GM19438 (cell line): ENCODE results near the gene PRKN.

ENCODE experiments used
- ATAC-seq: cut with Tn5 transposase; IDR thresholded peaks from one replicate; pipeline ENCODE4 v1.9.1; 2021; ENCODE audit warnings: low read depth; ENCODE audit not compliant: unreplicated experiment

PRKN gene

DNA sequence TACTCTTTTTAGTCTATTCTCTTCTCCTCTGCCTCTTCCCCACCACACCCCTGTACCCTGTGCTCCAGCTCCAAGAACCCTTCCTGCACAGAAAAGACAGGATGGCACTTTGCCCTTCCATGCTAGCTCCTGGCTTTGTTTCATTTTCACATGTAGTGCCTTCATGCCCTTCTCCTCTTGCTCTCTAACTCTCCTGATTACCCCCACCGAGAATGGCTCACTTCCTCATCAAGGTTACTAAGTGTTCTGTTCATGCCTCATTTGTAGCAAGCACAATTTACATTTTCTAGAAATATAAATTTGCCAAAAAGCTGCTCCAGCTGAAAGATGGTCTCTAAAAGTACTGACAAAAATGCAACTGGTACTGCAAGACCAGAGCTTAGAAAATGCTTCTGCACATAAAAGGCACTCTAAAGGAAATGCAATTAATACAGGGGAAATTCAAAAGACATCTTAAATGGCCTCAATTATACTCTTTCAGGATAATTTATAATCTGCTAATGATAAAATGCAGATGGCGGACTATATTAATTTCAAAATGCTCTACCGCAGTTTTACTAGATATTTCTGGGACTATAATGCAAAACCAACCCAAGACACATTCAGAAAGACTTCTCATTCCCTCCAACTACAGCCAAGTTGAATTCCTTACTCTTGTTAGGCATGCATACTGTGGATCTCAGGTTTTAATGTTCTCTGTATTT lies 570.2 kb downstream of the PRKN start:
- no peak for ATAC-seq

DNA sequence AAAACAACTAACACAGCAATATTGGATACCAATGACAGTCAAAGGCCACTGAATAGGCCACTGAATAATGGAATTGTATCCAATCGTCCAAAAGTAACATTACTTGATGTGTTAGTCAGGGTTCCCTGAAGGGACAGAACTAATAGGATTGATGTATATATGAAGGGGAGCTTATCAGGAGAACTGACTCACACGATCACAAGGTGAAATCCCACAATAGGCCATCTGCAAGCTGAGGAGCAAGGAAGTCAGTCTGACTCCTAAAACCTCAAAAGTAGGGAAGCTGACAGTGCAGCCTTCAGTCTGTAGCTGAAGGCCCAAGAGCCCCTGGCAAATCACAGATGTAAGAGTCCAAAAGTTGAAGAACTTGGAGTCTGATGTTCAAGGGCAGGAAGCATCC lies 571.4 kb downstream of the PRKN start:
- ATAC-seq = no peak

DNA sequence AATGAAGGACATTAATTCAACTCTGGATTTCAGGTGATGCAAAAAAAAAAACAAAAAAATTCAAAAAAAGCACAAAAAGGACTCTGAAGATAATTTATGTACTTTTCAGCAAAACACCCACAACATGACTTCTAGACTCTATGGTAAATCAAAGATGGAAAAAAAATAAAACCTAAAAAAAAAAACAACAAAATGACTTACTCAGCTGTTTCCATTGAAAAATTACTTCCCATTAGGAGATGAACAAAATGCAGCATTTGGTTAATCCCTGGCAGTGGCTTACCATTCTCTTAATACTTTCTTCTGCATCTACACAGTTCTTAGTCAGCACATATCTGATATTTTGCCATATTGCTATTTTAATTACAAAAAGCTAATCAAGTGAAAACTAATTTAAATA lies 572.6 kb downstream of the PRKN start:
- ATAC-seq = no peak

DNA sequence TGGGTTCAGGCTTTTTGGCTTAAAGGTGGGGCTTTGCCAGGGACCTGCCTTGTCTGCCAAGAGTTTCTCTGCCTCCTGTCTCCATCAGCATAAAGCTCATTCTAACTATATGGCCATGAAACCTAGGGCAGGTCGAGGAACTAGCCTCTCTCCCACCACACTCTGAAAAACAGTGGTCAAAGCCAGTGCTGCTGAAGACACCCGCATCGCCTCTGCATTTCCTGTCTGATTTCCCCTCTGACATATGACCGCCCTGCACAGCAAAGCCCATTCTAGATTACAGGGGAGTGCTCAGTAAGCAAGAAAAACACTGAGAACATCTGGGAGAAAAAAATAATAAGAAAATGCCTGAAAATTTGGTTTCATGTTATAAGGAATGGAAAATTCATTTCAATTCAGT lies 573.6 kb downstream of the PRKN start:
- ATAC-seq = no peak

DNA sequence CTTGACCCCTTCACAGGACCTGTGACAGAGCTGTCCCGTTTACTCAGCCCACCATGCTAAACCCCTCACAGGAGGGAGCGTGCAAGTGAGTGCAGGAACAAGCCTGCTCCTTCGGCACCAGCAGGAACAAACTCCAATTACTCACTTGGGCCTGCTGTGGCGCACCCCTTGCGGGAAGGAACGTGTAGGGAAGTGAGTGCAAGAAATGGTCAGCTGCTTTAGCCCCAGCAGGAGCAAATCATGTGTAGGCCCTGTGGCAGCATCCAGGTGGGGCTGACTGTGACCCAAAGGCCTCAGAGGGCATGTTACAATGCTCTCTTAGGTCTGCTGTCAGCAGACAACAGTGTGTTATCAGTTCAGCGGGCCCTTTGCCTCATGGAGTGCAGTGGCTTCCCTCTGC lies 574.4 kb downstream of the PRKN start:
- ATAC-seq = no peak

DNA sequence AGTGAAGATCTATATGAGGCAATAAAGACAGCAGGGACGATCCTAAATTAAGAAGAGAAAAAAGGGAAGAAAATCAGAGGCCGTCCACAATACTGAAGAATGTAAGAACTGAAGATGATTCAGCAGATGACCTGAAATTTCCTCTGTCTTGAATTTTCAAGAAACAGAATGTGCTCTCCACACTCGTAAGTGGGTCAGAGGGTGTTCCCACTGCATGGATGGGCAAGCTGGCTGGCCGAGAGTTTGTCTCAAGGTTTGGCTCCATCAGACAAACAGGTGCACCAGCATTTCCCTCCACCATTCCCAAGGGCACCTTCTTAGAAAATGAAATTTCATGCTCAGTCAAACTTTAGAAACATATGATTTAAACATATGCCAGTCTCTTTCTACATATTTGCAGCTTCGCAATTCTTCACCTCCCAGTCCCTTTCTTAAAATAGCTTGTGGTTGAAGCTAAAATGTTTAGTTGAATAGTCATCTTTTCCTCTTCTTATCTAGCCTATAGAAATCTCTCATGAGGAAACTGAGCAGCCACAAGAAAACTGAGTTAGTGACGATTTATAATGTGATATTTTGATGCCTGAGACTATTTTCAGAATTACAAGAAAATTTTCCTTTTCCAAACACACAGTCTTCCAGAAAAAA lies 576.4 kb downstream of the PRKN start:
- ATAC-seq = no peak

DNA sequence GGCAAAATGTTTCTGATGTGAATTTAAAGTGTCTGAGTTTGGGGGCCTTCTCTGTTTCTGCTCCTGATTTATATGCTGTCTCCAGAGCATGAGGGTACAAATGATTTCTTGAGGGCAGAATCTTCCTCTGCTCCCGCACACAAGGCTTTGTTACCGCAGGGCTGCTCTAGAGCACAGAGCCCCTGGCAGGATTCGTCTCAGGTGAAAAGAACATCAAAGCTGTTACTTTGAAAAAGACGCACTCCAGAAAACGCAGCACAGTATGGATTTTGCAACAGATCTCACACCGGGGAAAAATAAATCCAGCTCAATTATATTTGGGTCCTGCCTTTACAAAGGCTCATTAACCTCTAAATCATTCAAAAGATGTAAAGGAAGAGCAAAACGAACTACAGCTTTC lies 577.3 kb downstream of the PRKN start:
- ATAC-seq = no peak

DNA sequence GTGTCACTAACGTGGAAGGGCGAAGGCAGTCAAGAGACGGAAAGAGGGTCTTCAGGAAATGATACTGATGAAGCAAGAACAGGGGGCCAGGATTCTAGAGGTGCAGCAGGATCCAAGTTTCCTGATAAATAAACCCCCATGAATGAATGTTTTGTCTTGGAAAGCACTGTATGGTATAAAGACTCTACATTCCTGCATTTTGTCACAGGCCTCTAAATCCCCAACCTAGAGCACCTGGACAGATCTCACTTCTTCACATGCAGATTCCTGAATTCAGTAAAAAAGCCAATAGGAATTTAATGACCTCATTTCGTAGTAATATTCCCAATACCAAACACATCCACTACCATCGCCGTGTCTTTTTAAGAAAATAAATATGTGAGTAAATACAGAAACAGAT lies 577.8 kb downstream of the PRKN start:
- no peak for ATAC-seq

DNA sequence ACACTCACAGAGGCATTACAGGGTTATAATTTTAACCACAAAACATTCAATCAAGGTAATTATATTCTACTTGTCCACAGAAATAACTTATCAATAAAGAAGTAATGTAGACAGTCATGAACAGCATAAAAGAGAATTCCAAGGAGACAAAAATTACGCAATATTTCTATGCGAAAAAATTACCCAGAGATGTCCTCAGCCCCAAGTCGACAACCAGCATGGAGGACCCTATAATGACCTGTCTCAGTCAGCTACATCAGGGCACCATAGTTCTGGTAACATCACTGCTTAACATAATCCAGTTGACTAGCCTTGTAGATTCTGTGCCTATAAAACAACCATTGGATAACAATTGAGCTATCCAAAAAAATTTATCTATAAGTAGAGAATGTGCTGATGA lies 579.8 kb downstream of the PRKN start:
- no peak for ATAC-seq

DNA sequence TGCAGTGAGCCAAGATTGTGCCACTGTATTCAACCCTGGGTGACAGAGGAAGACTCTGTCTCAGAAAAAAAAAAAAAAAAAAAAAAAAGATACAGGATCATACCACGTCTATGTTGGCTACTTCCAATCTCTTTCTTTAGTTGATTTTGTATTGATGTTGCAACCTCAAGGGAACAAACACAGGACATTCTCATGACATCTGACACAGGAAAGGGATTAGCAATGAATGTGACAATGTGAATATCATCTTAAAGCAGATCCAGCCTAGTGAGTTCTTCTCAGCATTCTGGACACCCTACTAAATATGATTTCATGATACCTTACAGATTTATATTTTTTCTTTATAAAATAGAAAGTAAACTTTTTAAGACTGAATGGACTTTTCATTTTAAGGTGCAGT lies 580.3 kb downstream of the PRKN start:
- no peak for ATAC-seq

DNA sequence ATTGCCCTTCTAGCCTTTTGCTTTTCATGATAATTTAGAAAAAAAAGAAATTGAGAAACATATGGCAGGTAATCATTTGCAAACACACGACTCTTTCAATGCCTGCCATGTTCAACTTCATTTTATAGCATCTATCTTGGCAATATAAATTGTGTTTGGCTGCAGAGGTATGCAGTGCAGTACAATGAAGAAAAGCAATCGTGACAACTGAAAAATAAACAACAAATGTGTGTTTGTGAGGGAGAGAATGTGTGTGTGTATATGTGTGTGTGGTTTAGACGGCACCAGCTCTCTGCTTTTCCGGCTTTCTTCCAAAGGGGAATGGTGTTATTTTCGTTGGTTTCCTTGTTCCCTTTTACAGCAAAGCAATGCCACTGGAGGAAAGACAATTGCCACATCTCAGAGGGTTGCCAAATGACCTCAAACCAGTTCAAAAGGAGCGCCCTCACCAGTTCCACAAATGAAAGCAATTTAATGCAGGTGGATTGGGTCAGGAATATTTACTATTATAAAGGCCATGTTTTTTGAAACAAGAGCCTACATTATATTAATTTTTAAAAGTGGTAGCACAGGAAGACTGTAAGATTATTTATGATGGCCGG lies 587.2 kb downstream of the PRKN start:
- no peak for ATAC-seq

DNA sequence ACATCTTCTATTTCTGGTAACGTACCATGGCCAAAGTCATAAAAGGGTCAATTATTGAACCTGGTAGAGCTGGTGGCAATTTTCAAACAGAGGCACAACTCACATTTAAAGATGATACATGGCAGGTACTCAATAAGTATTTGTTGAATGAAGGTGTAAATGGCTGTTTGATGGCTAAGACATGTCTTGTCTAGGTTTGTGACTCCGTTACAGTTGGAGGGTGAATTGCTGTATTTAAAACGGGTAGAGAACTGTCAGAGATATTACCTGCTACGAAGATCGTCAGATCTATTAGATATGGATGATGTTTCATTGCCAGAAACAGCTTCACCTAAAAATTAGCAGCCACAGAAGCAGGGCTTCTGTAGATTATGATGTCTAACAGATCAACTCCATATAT lies 601.9 kb downstream of the PRKN start:
- no peak for ATAC-seq

DNA sequence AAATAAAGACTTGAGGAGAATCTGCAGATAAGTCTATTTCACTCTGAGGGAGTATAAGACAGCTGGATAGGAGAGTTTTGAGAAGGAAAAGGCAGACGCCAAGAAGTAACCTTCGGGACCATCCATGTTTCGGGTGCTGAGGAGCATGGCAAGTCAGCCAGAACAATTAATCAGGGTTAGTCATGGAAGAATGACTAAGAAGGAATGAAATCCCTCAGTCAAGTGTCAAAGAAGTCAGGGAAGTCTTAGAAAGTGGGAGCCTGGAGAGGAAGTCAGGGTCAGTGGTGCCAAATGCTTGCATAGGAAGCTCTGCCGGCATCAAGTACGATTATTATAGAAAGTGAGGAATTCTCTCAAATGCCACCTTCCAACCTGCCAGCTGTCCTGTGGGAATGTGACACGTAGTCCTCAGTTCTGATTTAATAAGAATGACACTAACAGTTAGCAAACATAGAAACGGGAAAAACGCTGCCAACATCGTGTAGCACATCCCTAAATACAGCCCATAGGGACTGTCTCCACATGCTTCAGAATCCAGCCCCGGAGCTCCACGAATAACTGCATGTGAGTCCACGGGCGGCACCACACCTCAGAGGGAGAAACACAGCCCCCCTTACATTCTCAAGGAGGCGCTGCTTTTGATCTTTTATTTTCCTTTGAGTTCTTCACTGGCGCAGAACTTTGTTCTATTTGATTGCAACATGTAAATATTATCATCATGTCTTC lies 602.7 kb downstream of the PRKN start:
- no peak for ATAC-seq

DNA sequence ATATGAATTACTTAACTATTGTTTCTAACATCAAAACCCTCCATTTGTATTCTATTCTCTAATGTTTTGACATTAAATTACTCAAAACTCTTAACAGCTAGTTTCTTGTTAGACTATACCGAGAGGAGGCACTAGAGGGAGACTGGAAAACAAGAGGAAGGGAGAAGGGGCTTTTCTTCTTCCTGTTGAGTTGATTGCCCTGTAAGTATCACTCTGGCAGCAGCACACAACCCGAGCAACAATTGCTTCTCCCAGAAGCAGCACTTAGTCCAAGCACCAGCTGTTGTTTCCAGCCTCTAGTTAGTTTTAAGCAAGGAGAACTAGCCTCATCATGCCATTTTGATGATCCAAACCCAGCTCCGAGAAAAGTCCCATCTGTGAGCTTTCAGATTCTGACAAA lies 603.8 kb downstream of the PRKN start:
- ATAC-seq = no peak

DNA sequence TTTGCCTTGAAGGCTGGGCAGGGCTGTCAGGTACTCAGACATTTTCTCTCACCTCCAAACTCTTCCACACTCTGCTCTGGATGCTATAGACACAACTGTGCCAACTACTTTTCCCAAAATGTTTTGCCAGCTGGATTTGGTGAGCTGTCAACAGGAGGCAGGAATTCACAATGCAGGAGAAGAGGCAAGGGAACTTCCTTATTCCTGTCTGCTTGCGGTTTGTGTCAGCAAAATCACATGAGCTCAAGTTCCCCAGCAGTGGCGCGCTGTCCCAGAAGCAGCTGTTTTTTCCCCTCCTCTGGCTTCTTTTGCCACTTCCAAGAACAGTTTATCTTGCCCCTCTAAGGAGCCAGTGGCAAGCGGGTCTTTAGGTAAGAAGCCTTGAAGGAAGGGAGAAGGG lies 608.2 kb downstream of the PRKN start:
- no peak for ATAC-seq

DNA sequence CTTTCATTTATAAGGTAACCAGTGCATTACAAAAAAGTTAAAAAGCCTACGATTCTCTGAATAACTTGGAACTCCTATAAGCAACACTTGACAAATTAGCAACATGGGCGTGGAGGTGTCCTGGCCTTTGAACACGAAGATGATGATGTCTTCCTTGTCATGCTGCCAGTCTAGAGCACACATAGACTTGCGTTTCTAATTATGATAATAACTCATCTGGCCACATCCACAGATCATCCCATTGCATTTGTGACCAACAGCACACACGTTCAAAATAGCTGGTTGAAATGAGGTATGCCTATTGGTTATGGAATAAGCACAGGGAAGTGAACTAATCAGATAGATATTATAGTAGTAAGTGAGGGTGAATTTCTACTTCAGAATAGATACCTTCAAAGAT lies 608.9 kb downstream of the PRKN start:
- no peak for ATAC-seq

DNA sequence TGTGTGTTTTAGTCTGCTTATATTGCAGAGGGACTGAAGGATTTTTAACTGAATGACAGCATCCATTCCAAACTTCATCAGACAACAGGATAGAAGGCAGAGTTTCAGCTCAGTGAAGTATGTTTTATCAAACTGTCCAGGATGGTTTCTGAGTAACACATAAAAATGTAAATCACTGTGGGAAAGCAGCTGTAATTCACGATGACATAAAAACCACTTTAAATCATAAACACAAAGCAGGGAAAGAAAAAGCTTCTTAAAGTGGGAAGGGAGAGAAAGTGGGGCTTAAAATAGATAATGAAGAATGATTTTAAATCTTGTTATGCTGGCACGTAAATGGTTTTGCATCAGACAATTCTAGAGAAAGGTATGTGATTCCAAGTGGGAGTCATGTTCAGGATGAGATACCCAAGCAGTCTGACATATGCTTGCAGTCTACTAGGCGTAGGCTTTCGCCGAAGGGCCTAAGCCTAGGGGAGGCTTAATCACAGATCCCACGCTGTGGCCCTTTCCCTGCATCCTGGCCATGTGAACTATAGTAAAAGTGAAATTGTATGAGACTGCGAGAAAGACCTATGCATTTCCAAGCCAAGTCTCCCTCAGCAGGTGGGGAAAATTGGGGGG lies 610.6 kb downstream of the PRKN start:
- ATAC-seq = no peak

DNA sequence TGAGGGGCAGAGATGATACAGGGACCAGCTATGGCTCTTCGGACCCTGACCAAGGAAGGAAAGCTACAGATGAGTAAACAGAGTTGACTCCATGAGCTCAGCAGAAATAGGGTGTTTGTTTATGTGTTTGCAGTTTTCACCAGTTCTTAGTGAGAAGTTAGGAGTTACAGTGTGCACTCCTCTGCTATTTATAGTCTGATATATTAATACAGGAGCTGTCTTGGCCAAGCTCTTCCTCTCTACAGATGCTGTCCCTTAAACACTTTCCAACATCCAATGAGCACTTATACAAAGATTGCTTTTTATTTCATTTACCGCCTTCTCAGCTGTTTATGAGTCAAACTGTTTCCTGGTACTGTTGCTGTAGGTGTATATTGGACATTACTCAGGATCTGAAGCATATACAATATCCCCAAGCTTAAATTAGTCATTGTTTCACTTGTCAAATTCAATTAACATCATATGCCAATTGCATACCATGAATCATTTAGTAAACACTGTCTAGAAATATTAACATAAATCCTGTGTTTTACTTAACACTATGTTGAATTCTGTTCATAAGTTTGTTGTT lies 618.0 kb downstream of the PRKN start:
- ATAC-seq = no peak

DNA sequence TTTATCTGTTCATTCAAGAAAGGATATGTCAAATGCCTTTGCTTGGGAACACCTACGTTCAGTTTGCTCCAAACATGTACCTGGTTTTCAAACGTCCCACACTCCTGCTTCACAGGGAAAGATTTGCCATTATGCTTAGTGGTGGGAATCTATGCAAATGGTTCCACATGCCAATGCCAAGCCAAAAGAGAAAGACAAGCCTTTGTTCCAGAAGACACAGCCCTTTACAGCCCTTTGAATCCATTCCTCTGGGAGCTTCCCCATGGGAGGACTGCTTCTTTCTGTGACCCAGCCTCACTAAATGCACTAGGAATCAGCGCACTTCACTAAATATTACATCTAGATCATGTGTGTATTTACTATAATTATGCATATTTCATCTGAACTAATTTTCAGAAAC lies 619.5 kb downstream of the PRKN start:
- ATAC-seq = no peak

DNA sequence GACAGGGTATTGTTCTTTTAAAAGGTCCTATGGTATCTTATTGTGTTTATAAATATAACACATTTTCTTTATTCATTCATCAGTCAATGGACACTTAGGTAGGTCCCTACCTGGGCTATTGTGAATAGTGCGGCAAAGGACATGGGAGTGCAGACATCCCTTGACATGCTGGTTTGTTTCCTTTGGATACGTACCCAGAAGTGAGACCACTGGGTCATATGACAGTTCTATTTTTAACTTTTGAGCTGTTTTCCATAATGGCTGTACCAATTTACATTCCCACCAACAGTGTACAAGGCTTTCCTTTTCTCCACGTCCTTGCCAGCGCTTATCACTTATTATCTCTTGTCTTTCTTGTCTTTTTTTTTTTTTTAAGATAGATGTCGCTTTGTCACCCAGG lies 627.5 kb downstream of the PRKN start:
- ATAC-seq = no peak

DNA sequence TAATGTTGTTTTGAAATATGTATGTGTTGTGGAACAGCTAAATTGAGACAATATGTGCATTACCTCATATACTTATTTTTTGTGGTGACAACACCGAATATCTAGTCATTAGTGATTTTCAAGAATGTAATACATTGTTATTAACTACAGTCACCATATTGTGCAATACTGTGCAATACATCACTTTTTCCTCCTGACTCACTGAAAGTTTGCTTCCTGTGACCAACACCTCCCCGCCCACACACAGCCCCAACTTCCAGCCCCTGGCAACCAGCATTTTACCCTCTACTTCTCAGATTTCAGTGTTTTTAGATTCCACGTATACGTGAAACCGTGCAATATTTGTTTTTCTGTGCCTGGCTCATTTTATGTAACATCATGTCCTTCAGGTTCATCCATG lies 627.9 kb downstream of the PRKN start:
- no peak for ATAC-seq
